DMS 273 (cell line): ENCODE measurements around the gene PM20D2.
"Not testable (repeated sequence)": the region's sequence is repeated elsewhere in the genome, so short reads cannot be mapped to it uniquely, and the experiment has no call there.

Experiments
- DNase-seq: peaks from one replicate; lab custom pipeline; 2025; ENCODE audit not compliant: unreplicated experiment; lab: John Stamatoyannopoulos, UW

Gene PM20D2

GRCh38 chr6:89145956-89146717 lies at the start of gene PM20D2:
Gene PM20D2 (plus strand): TSS chr6:89146055. CDS start chr6:89146145, 90 bp downstream.
- peak; percentile 94 for DNase-seq

- no peak for DNase-seq
These were observed 47.4 kb upstream of the PM20D2 start for GRCh38 chr6:89098461-89098860.

- no peak for DNase-seq
These were observed 45.7 kb upstream of the PM20D2 start for GRCh38 chr6:89100114-89100513.

- peak; percentile 18 for DNase-seq
These were observed 35.6 kb upstream of the PM20D2 start for GRCh38 chr6:89110284-89110683.

GRCh38 chr6:89111933-89112332 lies 33.9 kb upstream of the PM20D2 start:
- DNase-seq = no peak

- DNase-seq = no peak
These were observed 29.2 kb upstream of the PM20D2 start for GRCh38 chr6:89116702-89117101.

- DNase-seq = peak; percentile 77
These were observed 28.4 kb upstream of the PM20D2 start, which contains the start of gene SRSF12 for GRCh38 chr6:89117211-89118108. Gene SRSF12 (minus strand): TSS chr6:89118071. CDS start chr6:89117887, 184 bp downstream.

GRCh38 chr6:89118931-89119330 lies 26.9 kb upstream of the PM20D2 start:
- DNase-seq = peak; percentile 32

GRCh38 chr6:89120371-89120770 lies 25.5 kb upstream of the PM20D2 start:
- DNase-seq = no peak

- DNase-seq = no peak
These were observed 23.9 kb upstream of the PM20D2 start for GRCh38 chr6:89121934-89122333.

- peak; percentile 79 for DNase-seq
These were observed 23.2 kb upstream of the PM20D2 start for GRCh38 chr6:89122625-89123024.

- not testable (repeated sequence) for DNase-seq
These were observed 17.6 kb upstream of the PM20D2 start for GRCh38 chr6:89128256-89128671.

GRCh38 chr6:89131599-89131998 lies 14.3 kb upstream of the PM20D2 start:
- DNase-seq = no peak

- DNase-seq = no peak
These were observed 13.8 kb upstream of the PM20D2 start for GRCh38 chr6:89132057-89132456.

- no peak for DNase-seq
These were observed 11.9 kb upstream of the PM20D2 start for GRCh38 chr6:89133981-89134380.

GRCh38 chr6:89134723-89135122 lies 11.1 kb upstream of the PM20D2 start:
- DNase-seq = no peak

GRCh38 chr6:89138173-89138572 lies 7.7 kb upstream of the PM20D2 start:
- no peak for DNase-seq

GRCh38 chr6:89139509-89140346 lies 6.1 kb upstream of the PM20D2 start:
- DNase-seq = no peak

- DNase-seq = no peak
These were observed 5.3 kb upstream of the PM20D2 start for GRCh38 chr6:89140347-89141156.

- peak; percentile 39 for DNase-seq
These were observed 1.4 kb upstream of the PM20D2 start for GRCh38 chr6:89144354-89144906.
